C4-2B (cell line): ENCODE data around the gene ELAVL1.

ENCODE experiments used
- H3K27ac ChIP-seq: fragments of 450-650 bp; 2 replicates; pipeline ENCODE4 v1.5.1; 2017
- CTCF ChIP-seq: fragments of 450-650 bp; conservative IDR thresholded peaks from 2 replicates; pipeline ENCODE4 v1.5.1; 2017; ENCODE audit warnings: mild to moderate bottlenecking
- ZFX ChIP-seq: fragments of 450-650 bp; IDR thresholded peaks from 2 replicates; pipeline ENCODE4 v1.6.1; 2017

The ELAVL1 gene

GRCh38 chr19:7993560-7993959 lies 11.9 kb downstream of the ELAVL1 start:
- TF ChIP-seq ZFX, result no peak
- no peak for TF ChIP-seq CTCF
- no peak overlapping the region for H3K27ac ChIP-seq

GRCh38 chr19:7992575-7992974 lies 12.9 kb downstream of the ELAVL1 start:
- H3K27ac ChIP-seq, result no peak overlapping the region
- TF ChIP-seq CTCF (no peak), ZFX (no peak)

GRCh38 chr19:7989071-7989575 lies 16.3 kb downstream of the ELAVL1 start:
- no peak overlapping the region for H3K27ac ChIP-seq

GRCh38 chr19:7988307-7988706 lies 17.1 kb downstream of the ELAVL1 start:
- no peak for TF ChIP-seq CTCF
- TF ChIP-seq ZFX, result no peak

More at GRCh38 chr19:7989071-7989575, 16.3 kb downstream of the ELAVL1 start:
- TF ChIP-seq CTCF (no peak), ZFX (no peak)

GRCh38 chr19:7987114-7987768 lies 18.2 kb downstream of the ELAVL1 start:
- no peak overlapping the region for H3K27ac ChIP-seq
- TF ChIP-seq ZFX (no peak), CTCF (no peak)

More at GRCh38 chr19:7988307-7988706, 17.1 kb downstream of the ELAVL1 start:
- H3K27ac ChIP-seq, result no peak overlapping the region

GRCh38 chr19:7986321-7987113 lies 18.9 kb downstream of the ELAVL1 start:
- H3K27ac ChIP-seq, result no peak overlapping the region
- TF ChIP-seq ZFX, result no peak
- TF ChIP-seq CTCF, result no peak

- TF ChIP-seq ZFX (no peak), CTCF (no peak)
- no peak overlapping the region for H3K27ac ChIP-seq
Observed at GRCh38 chr19:7985481-7985911, 19.9 kb downstream of the ELAVL1 start.
